IMR-90 (cell line): ENCODE measurements around the gene CITED2. TPM values are rescaled to one million over a fixed set of nuclear protein-coding genes. Genes with fewer than 3 reads are reported as not detected.

Experiments
- ATAC-seq: fragments of 200-7000 bp; cut with Tn5 transposase; 2 replicates; pipeline ENCODE4 v1.9.1; 2020; ENCODE audit warnings: low read depth, mild to moderate bottlenecking, moderate library complexity
- BruUV-seq: library from RNA; stranded (reverse); fragments of 400-500 nt; replicated peaks from 2 replicates; lab custom pipeline; 2021; lab: Mats Ljungman, UMichigan
- CTCF ChIA-PET: fragments of 300-600 bp; formaldehyde crosslinking; extraction: SDS; loops from one replicate; lab custom pipeline; 2021; ENCODE audit warnings: antibody characterized with exemption; lab: Yijun Ruan, JAX
- POLR2A ChIA-PET: fragments of 300-600 bp; sonication (Branson Sonifier 250); formaldehyde crosslinking; loops from one replicate; lab custom pipeline; 2022; ENCODE audit warnings: antibody characterized with exemption; ENCODE audit not compliant: unreplicated experiment; lab: Charles Lee
- DNase-seq: peaks from one replicate; pipeline ENCODE4 v3.0.0; 2013
- H2AFZ ChIP-seq: replicated peaks from 2 replicates; pipeline ENCODE3; 2013; ENCODE audit warnings: low read length, mild to moderate bottlenecking; ENCODE audit not compliant: poor library complexity
- H2AK5ac ChIP-seq: 2 replicates; pipeline ENCODE4 v1.6.1; 2013; ENCODE audit warnings: low read depth, low read length, inconsistent platforms
- H2AK9ac ChIP-seq: replicated peaks from 2 replicates; pipeline ENCODE3; 2013; ENCODE audit warnings: mild to moderate bottlenecking, low read depth, low read length, moderate library complexity; ENCODE audit not compliant: poor library complexity
- H2BK120ac ChIP-seq: 2 replicates; pipeline ENCODE4 v1.6.1; 2013; ENCODE audit warnings: low read depth, low read length, inconsistent platforms
- H2BK15ac ChIP-seq: 3 replicates; pipeline ENCODE4 v1.6.1; 2013; ENCODE audit warnings: low read depth, low read length, inconsistent platforms
- H2BK20ac ChIP-seq: 2 replicates; pipeline ENCODE4 v1.6.1; 2013; ENCODE audit warnings: low read depth, mild to moderate bottlenecking, inconsistent platforms, low read length, moderate library complexity
- H2BK5ac ChIP-seq: 2 replicates; pipeline ENCODE4 v1.6.1; 2013; ENCODE audit warnings: mild to moderate bottlenecking, low read depth, low read length, inconsistent platforms; ENCODE audit not compliant: poor library complexity, severe bottlenecking
- H3K14ac ChIP-seq: replicated peaks from 2 replicates; pipeline ENCODE4 v1.6.1; 2013; ENCODE audit warnings: low read depth, low read length, inconsistent platforms
- H3K18ac ChIP-seq: 2 replicates; pipeline ENCODE4 v1.6.1; 2013; ENCODE audit warnings: low read depth, low read length, control low read depth
- H3K23ac ChIP-seq: 2 replicates; pipeline ENCODE4 v1.6.1; 2013; ENCODE audit warnings: low read depth, low read length, inconsistent platforms
- H3K27ac ChIP-seq: 2 replicates; pipeline ENCODE4 v1.5.1; 2013; ENCODE audit warnings: mild to moderate bottlenecking, control low read depth, low read length; ENCODE audit not compliant: insufficient read depth
- H3K27me3 ChIP-seq: 2 replicates; pipeline ENCODE4 v1.6.1; 2013; ENCODE audit warnings: low read length; ENCODE audit not compliant: control insufficient read depth, insufficient read depth
- H3K36me3 ChIP-seq: 2 replicates; pipeline ENCODE4 v1.6.1; 2013; ENCODE audit warnings: low read length, mixed read lengths; ENCODE audit not compliant: control insufficient read depth, insufficient read depth
- H3K4ac ChIP-seq: 2 replicates; pipeline ENCODE4 v1.6.1; 2013; ENCODE audit warnings: low read depth, low read length, inconsistent platforms
- H3K4me1 ChIP-seq: 2 replicates; pipeline ENCODE4 v1.6.1; 2013; ENCODE audit warnings: low read length, mixed read lengths; ENCODE audit not compliant: control insufficient read depth, insufficient read depth
- H3K4me2 ChIP-seq: 2 replicates; pipeline ENCODE4 v1.6.1; 2013; ENCODE audit warnings: low read depth, mild to moderate bottlenecking, control low read depth, low read length, moderate library complexity
- H3K4me3 ChIP-seq: 2 replicates; pipeline ENCODE4 v1.5.1; 2013; ENCODE audit warnings: low read depth, mild to moderate bottlenecking, control low read depth, low read length, moderate library complexity; ENCODE audit not compliant: insufficient read depth
- H3K56ac ChIP-seq: 2 replicates; pipeline ENCODE4 v1.6.1; 2013; ENCODE audit warnings: low read length, inconsistent platforms; ENCODE audit not compliant: insufficient read depth; ENCODE audit errors: extremely low read depth
- H3K79me1 ChIP-seq, 2 experiments: 2 replicates each; pipeline ENCODE4 v1.6.1; 2013; ENCODE audit warnings: low read length in 2 of 2, inconsistent platforms in 1 of 2, low read depth in 1 of 2
- H3K9ac ChIP-seq: 2 replicates; pipeline ENCODE4 v1.6.1; 2013; ENCODE audit warnings: low read depth, low read length, control low read depth
- H3K9me1 ChIP-seq: 2 replicates; pipeline ENCODE4 v1.6.1; 2013; ENCODE audit warnings: low read length, inconsistent platforms; ENCODE audit not compliant: insufficient read depth
- H3K9me3 ChIP-seq: 2 replicates; pipeline ENCODE4 v1.6.1; 2013; ENCODE audit warnings: low read length; ENCODE audit not compliant: control insufficient read depth, insufficient read depth
- H4K20me1 ChIP-seq: 2 replicates; pipeline ENCODE4 v1.6.1; 2013; ENCODE audit warnings: low read length, inconsistent platforms; ENCODE audit not compliant: insufficient read depth
- H4K5ac ChIP-seq: 2 replicates; pipeline ENCODE4 v1.6.1; 2013; ENCODE audit warnings: mild to moderate bottlenecking, low read depth, low read length, control low read depth
- H4K8ac ChIP-seq, 2 experiments: 2 replicates each; pipeline ENCODE4 v1.6.1; 2013; ENCODE audit warnings: low read depth in 2 of 2, low read length in 2 of 2, control low read depth in 1 of 2, inconsistent platforms in 1 of 2
- H4K91ac ChIP-seq: 2 replicates; pipeline ENCODE4 v1.6.1; 2013; ENCODE audit warnings: low read depth, low read length, inconsistent platforms; ENCODE audit not compliant: insufficient read depth
- CEBPB ChIP-seq: IDR thresholded peaks from 2 replicates; pipeline ENCODE4 v1.6.1; 2012; ENCODE audit warnings: low read depth, low read length, improper control_type of control experiment
- CHD1 ChIP-seq: IDR thresholded peaks from 2 replicates; pipeline ENCODE4 v1.6.1; 2012; ENCODE audit warnings: low read depth, low read length, improper control_type of control experiment
- NFE2L2 ChIP-seq: fragments of 150-350 bp; IDR thresholded peaks from 2 replicates; pipeline ENCODE4 v1.6.1; 2016; ENCODE audit warnings: low read depth, mild to moderate bottlenecking, low read length
- RAD21 ChIP-seq: IDR thresholded peaks from 2 replicates; pipeline ENCODE4 v1.6.1; 2012; ENCODE audit warnings: low read length, improper control_type of control experiment
- WGBS, 2 experiments: methylation state at CpG; one replicate each; pipeline versions ENCODE4 v1.1.5 to v1.1.7; 2013; ENCODE audit warnings: missing lambda C conversion rate in 2 of 2; ENCODE audit not compliant: insufficient read length in 1 of 2; ENCODE audit errors: extremely low coverage in 2 of 2; 5-methylcytosine and 5-hydroxymethylcytosine counted together
- dilution Hi-C: fragments of 300-500 bp; cut with HindIII; formaldehyde crosslinking; loops from one replicate; pipeline ENCODE4 v1.14.3; 2018; ENCODE audit warnings: low sequenced_read_pairs; ENCODE audit not compliant: unreplicated experiment
- in situ Hi-C: fragments of 300-500 bp; cut with MboI; formaldehyde crosslinking; loops from 3 replicates; pipeline ENCODE4 v1.14.3; 2019; ENCODE audit warnings: low sequenced_read_pairs, inconsistent platforms, mixed read lengths
- intact Hi-C: fragments of 100-400 bp; cut with micrococcal nuclease; formaldehyde crosslinking; loops from 2 replicates; pipeline ENCODE4 v1.10.0; 2022
- polyA plus RNA-seq, 3 experiments: library from polyadenylated mRNA; depleted of rRNA; stranded (reverse); fragments of >200 nt; gene quantifications; 2 replicates each; pipeline ENCODE4 v1.2.3, GENCODE V29; 2012; ENCODE audit warnings: low replicate concordance in 1 of 3
- total RNA-seq: library from RNA; depleted of rRNA; stranded (reverse); fragments of >200 nt; gene quantifications from 2 replicates; pipeline ENCODE4 v1.2.3, GENCODE V29; 2012
- TF ChIP-seq, protein P1 (sequence below): fragments of 150-350 bp; IDR thresholded peaks from 2 replicates; pipeline ENCODE4 v1.6.1; 2017; ENCODE audit warnings: mild to moderate bottlenecking, antibody characterized with exemption, low read length, low read depth
- TF ChIP-seq, protein P2 (sequence below): fragments of 150-350 bp; IDR thresholded peaks from 2 replicates; pipeline ENCODE4 v1.6.1; 2016; ENCODE audit warnings: low read depth, mild to moderate bottlenecking, low read length, moderate library complexity, borderline replicate concordance

Gene CITED2
- total and polyA plus RNA-seq, 2 of the 4 experiments (the other 2 are of a cell fraction), result 163 to 483 TPM

DNA sequence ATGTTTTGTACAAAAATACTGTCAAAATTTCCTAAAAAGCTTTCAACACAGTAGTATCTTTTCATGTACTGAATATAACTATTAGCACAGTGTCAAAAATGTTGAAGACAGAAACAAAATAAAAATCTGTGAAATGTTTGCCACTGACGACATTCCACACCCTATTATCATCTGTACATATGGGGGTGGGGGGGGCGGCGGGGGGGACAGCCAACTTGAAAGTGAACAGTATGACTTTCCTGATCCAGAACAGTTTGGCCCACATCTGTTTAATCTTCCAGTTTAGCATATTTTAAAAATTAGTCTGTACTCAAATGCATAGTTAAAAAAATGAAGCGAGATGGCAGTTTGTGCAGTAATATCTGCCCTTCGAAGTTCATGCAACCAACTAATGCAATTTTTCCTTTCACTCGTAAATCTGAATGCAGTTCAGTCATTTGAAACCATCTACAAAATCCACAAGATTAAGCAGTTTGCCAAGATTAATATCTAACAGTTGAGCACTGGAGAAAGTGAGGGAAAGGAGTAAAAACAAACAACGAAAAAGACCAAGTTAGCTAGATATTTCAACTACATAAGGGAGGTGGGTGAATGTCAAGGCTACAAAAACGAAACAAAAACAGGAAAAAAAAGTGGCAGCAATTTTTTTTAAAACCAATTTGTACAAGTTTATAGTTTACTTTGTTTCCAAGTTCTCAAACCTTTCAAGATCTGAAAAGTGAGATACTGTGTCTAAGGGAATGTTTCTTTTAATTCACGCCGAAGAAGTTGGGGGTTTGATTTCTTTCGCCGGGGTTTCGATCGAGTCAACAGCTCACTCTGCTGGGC lies 1.9 kb downstream of the CITED2 start:
- Histone ChIP-seq H3K4me1 (peaks cover 13% of the 10 kb centered on the region), H3K79me1 (peaks cover 0 to 17% of the 10 kb centered on the region in 2 experiments; a peak in 1 of 4 replicates), H2AK5ac (no peak overlapping the region), H2BK15ac (no peak overlapping the region), H3K9me3 (no peaks in the 10 kb centered on the region), H3K18ac (peak overlapping the region; percentile 86), H3K9me1 (peaks cover 4% of the 10 kb centered on the region; the same call in 1 of the 2 replicates), H3K9ac (peak overlapping the region; percentile 94), H3K27ac (peak overlapping the region; percentile 95), H2AFZ (peak overlapping the region; percentile 73), H2BK5ac (peak overlapping the region; percentile 91), H3K36me3 (peaks cover 17% of the 10 kb centered on the region), H4K91ac (peak overlapping the region; percentile 27; the same call in 1 of the 2 replicates), H4K20me1 (peaks cover 34% of the 10 kb centered on the region), H4K5ac (peak overlapping the region; percentile 72), H3K4me3 (peak overlapping the region; percentile 69), H2AK9ac (peak overlapping the region; percentile 53), H4K8ac (peak overlapping the region; percentile 44 to 47; a peak in 3 of 4 replicates), H3K27me3 (no peaks in the 10 kb centered on the region), H3K4me2 (peak overlapping the region; percentile 84), H2BK120ac (no peak overlapping the region; the same call in 1 of the 2 replicates), H3K4ac (peak overlapping the region; percentile 73), H3K23ac (peak overlapping the region; percentile 91), H2BK20ac (no peak overlapping the region), H3K14ac (peak overlapping the region; percentile 89), H3K56ac (peak overlapping the region; percentile 88)
- dilution Hi-C loops, result no loop called here
- in situ Hi-C loops, result loop anchor here (5.0 to 25.0 kb wide), 6 partner anchors 225 to 1540 kb away; partner anchors contain the start of gene PERP
- peak; percentile 18 for DNase-seq
- 0% methylated on average over 4 of the region's 14 CpGs; no CpG with 5 or more reads in 1 of the 2 experiments for WGBS, 2 experiments
- ChIA-PET POLR2A (interaction anchor here (0.5 to 3.7 kb wide), 6 partner anchors 142 to 825 kb away, joined by 3 to 14 read pairs (median 4); no protein-coding TSS in a partner anchor), CTCF (interaction anchor here (0.6 kb wide), 1 partner anchor 435 kb away, joined by 3 read pairs; no protein-coding TSS in a partner anchor)
- BruUV-seq, result no TSS peak
- TF ChIP-seq CEBPB, result no peak
- TF ChIP-seq, protein P1, sequence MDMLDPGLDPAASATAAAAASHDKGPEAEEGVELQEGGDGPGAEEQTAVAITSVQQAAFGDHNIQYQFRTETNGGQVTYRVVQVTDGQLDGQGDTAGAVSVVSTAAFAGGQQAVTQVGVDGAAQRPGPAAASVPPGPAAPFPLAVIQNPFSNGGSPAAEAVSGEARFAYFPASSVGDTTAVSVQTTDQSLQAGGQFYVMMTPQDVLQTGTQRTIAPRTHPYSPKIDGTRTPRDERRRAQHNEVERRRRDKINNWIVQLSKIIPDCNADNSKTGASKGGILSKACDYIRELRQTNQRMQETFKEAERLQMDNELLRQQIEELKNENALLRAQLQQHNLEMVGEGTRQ, result no peak; the same call in 1 of the 2 replicates
- no peak for TF ChIP-seq NFE2L2
- TF ChIP-seq, protein P2, sequence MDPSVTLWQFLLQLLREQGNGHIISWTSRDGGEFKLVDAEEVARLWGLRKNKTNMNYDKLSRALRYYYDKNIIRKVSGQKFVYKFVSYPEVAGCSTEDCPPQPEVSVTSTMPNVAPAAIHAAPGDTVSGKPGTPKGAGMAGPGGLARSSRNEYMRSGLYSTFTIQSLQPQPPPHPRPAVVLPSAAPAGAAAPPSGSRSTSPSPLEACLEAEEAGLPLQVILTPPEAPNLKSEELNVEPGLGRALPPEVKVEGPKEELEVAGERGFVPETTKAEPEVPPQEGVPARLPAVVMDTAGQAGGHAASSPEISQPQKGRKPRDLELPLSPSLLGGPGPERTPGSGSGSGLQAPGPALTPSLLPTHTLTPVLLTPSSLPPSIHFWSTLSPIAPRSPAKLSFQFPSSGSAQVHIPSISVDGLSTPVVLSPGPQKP, result no peak
- TF ChIP-seq RAD21, result no peak; the same call in 1 of the 2 replicates
- TF ChIP-seq CHD1, result 0 out of 2 replicates have a peak, but pooled peaks have one; percentile 55
- intact Hi-C loops, result loop anchor here (10.0 kb wide), 3 partner anchors 832 to 1952 kb away; no protein-coding TSS in a partner anchor
- no peak for ATAC-seq
